Hepatocyte (in vitro differentiated cells): Measurements from ENCODE around the gene SCG5. TPM values are rescaled to one million over a fixed set of nuclear protein-coding genes. Genes with fewer than 3 reads are reported as not detected.

ENCODE experiments used
- DNase-seq: peaks from one replicate; pipeline ENCODE4 v3.0.0-alpha.2; 2016; ENCODE audit warnings: low spot score
- H2AFZ ChIP-seq: fragments of 200-600 bp; sonication (generic); 2 replicates; pipeline ENCODE4 v1.6.0; 2016; ENCODE audit warnings: antibody characterized with exemption, mild to moderate bottlenecking
- H3K27ac ChIP-seq: fragments of 200-600 bp; sonication (generic); 2 replicates; pipeline ENCODE4 v1.5.1; 2016; ENCODE audit warnings: mild to moderate bottlenecking
- H3K27me3 ChIP-seq: fragments of 200-600 bp; sonication (generic); 2 replicates; pipeline ENCODE4 v1.6.1; 2016
- H3K36me3 ChIP-seq: fragments of 200-600 bp; sonication (generic); replicated peaks from 2 replicates; pipeline ENCODE4 v1.5.1; 2016; ENCODE audit warnings: low read depth; ENCODE audit not compliant: insufficient read depth
- H3K4me1 ChIP-seq: fragments of 200-600 bp; sonication (generic); 2 replicates; pipeline ENCODE4 v1.5.1; 2016; ENCODE audit warnings: mild to moderate bottlenecking, moderate library complexity; ENCODE audit not compliant: insufficient read depth
- H3K4me2 ChIP-seq: fragments of 200-600 bp; sonication (generic); 2 replicates; pipeline ENCODE4 v1.6.0; 2016
- H3K4me3 ChIP-seq: fragments of 200-600 bp; sonication (generic); 2 replicates; pipeline ENCODE4 v1.5.1; 2016; ENCODE audit warnings: mild to moderate bottlenecking
- H3K79me2 ChIP-seq: fragments of 200-600 bp; sonication (generic); 2 replicates; pipeline ENCODE4 v1.6.0; 2017; ENCODE audit warnings: mild to moderate bottlenecking
- H3K9me2 ChIP-seq: fragments of 200-600 bp; sonication (generic); replicated peaks from 2 replicates; pipeline ENCODE4 v1.6.0; 2017; ENCODE audit warnings: mild to moderate bottlenecking; ENCODE audit not compliant: insufficient read depth
- H3K9me3 ChIP-seq: fragments of 200-600 bp; sonication (generic); 2 replicates; pipeline ENCODE4 v1.5.1; 2016; ENCODE audit warnings: low read depth, mild to moderate bottlenecking
- H4K20me1 ChIP-seq: fragments of 200-600 bp; sonication (generic); 2 replicates; pipeline ENCODE4 v1.6.0; 2016; ENCODE audit warnings: mild to moderate bottlenecking; ENCODE audit not compliant: insufficient read depth, poor library complexity, severe bottlenecking
- EZH2 ChIP-seq: fragments of 200-600 bp; sonication (generic); IDR thresholded peaks from 2 replicates; pipeline ENCODE4 v1.6.1; 2016; ENCODE audit warnings: antibody characterized with exemption, mild to moderate bottlenecking, borderline replicate concordance
- EZH2phosphoT487 ChIP-seq: fragments of 200-600 bp; sonication (generic); IDR thresholded peaks from one replicate; pipeline ENCODE4 v1.6.1; 2018; ENCODE audit warnings: antibody characterized with exemption, mild to moderate bottlenecking, low read depth, moderate library complexity; ENCODE audit not compliant: unreplicated experiment, severe bottlenecking
- WGBS: methylation state at CpG from one replicate; pipeline ENCODE4 v1.1.6; 2016; ENCODE audit warnings: low lambda C conversion rate; ENCODE audit errors: missing lambda C conversion rate; 5-methylcytosine and 5-hydroxymethylcytosine counted together
- polyA plus RNA-seq: library from polyadenylated mRNA; unstranded; fragments of >200 nt; fragmentation: Nextera tagmentation; extraction: Ambion mirVana; gene quantifications from 2 replicates; pipeline ENCODE4 v1.2.1, GENCODE V29; 2016
- total RNA-seq: library from RNA; depleted of rRNA; stranded (reverse); fragments of >200 nt; gene quantifications from 2 replicates; pipeline ENCODE4 v1.2.3, GENCODE V29; 2014
- TF ChIP-seq, protein P1 (sequence below): fragments of 200-600 bp; sonication (generic); IDR thresholded peaks from 2 replicates; pipeline ENCODE4 v1.5.1; 2016; ENCODE audit warnings: antibody characterized with exemption, mild to moderate bottlenecking; ENCODE audit not compliant: poor library complexity

The SCG5 gene
- total and polyA plus RNA-seq, 2 experiments from 2014 or later, result 5.2 to 9.8 TPM

DNA sequence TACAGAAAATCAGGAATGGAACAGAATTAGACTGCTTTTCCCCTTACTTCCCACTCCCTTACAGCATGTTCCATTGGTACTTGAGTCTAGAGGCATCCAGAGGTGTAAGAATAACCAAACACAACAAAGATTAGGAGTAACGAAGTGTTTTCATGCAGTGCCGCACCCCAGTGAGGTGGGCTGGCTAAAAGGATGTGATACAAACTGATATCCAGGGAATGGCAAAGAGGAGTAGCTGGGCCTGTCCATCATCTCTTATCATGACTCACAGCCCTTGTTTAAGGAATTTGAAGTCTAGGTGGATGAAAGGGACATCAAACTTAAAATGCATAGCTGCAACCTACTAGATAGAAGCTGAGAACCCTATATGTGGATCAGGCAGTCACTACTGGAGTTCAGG lies 16.4 kb downstream of the SCG5 start:
- TF ChIP-seq, protein P1, sequence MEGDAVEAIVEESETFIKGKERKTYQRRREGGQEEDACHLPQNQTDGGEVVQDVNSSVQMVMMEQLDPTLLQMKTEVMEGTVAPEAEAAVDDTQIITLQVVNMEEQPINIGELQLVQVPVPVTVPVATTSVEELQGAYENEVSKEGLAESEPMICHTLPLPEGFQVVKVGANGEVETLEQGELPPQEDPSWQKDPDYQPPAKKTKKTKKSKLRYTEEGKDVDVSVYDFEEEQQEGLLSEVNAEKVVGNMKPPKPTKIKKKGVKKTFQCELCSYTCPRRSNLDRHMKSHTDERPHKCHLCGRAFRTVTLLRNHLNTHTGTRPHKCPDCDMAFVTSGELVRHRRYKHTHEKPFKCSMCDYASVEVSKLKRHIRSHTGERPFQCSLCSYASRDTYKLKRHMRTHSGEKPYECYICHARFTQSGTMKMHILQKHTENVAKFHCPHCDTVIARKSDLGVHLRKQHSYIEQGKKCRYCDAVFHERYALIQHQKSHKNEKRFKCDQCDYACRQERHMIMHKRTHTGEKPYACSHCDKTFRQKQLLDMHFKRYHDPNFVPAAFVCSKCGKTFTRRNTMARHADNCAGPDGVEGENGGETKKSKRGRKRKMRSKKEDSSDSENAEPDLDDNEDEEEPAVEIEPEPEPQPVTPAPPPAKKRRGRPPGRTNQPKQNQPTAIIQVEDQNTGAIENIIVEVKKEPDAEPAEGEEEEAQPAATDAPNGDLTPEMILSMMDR, result no peak
- no peak for TF ChIP-seq EZH2phosphoT487
- no peak overlapping the region for H3K27ac ChIP-seq

DNA sequence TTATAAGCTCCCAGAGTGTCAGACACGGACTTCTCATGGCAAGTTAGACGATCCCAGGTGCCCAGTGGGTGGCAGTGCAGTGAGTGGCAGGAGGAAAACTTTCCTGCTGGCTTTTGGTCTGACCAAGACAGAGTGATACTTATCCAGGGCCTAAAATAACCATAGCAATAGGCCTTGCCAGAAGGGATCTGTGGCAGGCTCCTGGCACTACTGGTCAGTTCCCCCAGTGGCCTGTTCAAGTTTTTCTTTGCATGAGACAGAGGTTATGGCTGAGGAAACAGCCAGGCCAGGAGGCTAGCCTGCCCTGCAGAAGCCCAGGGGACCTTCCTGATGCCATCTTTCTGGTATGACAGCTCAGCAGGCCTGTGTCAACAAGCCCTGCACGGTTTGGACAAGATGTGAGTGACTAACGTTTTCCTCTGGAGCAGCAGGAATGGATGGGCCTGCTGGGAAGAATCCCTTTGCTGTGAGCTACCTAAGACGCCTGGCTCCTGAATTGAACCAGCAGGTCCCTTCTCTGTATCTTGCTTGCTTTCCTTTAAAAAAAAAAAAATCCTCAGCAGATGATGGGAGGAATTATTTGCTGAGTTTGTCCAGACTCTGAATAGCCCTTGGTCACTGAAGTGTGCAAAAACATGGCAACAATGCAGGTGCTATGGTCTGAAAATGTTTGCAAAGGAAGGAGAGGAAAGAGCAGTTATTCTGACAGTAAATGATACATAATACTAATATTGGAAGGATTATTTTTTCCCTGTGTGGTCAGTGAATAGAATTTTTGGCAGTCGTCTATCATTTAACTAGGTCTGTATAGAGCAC lies 18.0 kb downstream of the SCG5 start:
- WGBS, result 63% methylated on average over 6 of the region's 6 CpGs
- H3K36me3 ChIP-seq, result no peaks in the 10 kb centered on the region
- H3K4me2 ChIP-seq, result no peak overlapping the region
- no peaks in the 10 kb centered on the region for H4K20me1 ChIP-seq
- no peaks in the 10 kb centered on the region for H3K27me3 ChIP-seq
- no peak overlapping the region for H2AFZ ChIP-seq
- TF ChIP-seq EZH2phosphoT487 (no peak), EZH2 (no peak)
- TF ChIP-seq, protein P1, result no peak
- H3K27ac ChIP-seq, result no peak overlapping the region
- H3K9me3 ChIP-seq, result no peaks in the 10 kb centered on the region
- H3K4me1 ChIP-seq, result no peaks in the 10 kb centered on the region
- H3K4me3 ChIP-seq, result no peak overlapping the region
- H3K9me2 ChIP-seq, result no peaks in the 10 kb centered on the region
- H3K79me2 ChIP-seq, result no peaks in the 10 kb centered on the region
- DNase-seq, result no peak

More for the DNA sequence above, 16.4 kb downstream of the SCG5 start:
- no peaks in the 10 kb centered on the region for H3K9me3 ChIP-seq
- DNase-seq, result no peak
- no peak overlapping the region for H3K4me2 ChIP-seq
- H3K9me2 ChIP-seq, result no peaks in the 10 kb centered on the region
- H3K79me2 ChIP-seq, result no peaks in the 10 kb centered on the region
- H4K20me1 ChIP-seq, result no peaks in the 10 kb centered on the region
- H3K4me1 ChIP-seq, result no peaks in the 10 kb centered on the region
- H3K36me3 ChIP-seq, result no peaks in the 10 kb centered on the region
- H3K4me3 ChIP-seq, result no peak overlapping the region
- H2AFZ ChIP-seq, result no peak overlapping the region
- WGBS, result 88% methylated on average over 2 of the region's 2 CpGs
- H3K27me3 ChIP-seq, result no peaks in the 10 kb centered on the region

DNA sequence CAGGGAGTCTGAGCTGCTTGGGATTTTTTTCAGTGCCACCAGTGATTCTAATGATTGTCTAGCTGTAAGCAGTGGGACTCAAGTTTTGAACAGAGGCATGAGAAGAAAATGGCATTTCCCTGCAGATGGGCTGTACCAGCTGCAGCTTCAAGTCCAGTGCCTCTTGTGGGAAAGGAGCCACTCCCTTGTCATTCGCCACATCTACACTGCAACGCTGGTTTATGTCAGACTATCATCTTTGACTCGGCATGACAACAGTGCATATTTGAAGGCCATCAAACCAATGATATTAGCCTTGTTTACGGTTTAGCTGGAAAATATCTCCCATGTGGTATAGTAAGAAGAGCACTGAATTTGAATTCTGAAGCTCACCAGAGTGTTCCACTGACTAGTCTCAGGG lies 22.2 kb downstream of the SCG5 start:
- H3K4me2 ChIP-seq, result no peak overlapping the region
- H3K79me2 ChIP-seq, result no peaks in the 10 kb centered on the region
- H3K9me2 ChIP-seq, result no peaks in the 10 kb centered on the region
- no peak overlapping the region for H2AFZ ChIP-seq
- no peaks in the 10 kb centered on the region for H3K9me3 ChIP-seq
- no peak for TF ChIP-seq EZH2
- TF ChIP-seq, protein P1, result no peak
- no peak for TF ChIP-seq EZH2phosphoT487
- no peak overlapping the region for H3K27ac ChIP-seq
- no peak for DNase-seq
- no peaks in the 10 kb centered on the region for H3K36me3 ChIP-seq
- H4K20me1 ChIP-seq, result no peaks in the 10 kb centered on the region
- H3K4me1 ChIP-seq, result no peaks in the 10 kb centered on the region
- 96% methylated on average over 4 of the region's 4 CpGs for WGBS
- H3K4me3 ChIP-seq, result no peak overlapping the region
- H3K27me3 ChIP-seq, result no peaks in the 10 kb centered on the region
